HepG2 (cell line): Measurements from ENCODE around the gene SLC2A8. TPM values are rescaled to one million over a fixed set of nuclear protein-coding genes. Genes with fewer than 3 reads are reported as not detected.
A peak's percentile ranks its signal among the peaks of the same experiment; 100 is the strongest.

ENCODE experiments used
- HOXA7 ChIP-seq: sonication (generic); formaldehyde crosslinking; IDR thresholded peaks from 2 replicates; pipeline ENCODE4 v1.8.1; 2022; ENCODE audit warnings: mild to moderate bottlenecking, missing genetic modification reagents, moderate library complexity
- KMT2B ChIP-seq: IDR thresholded peaks from 2 replicates; pipeline ENCODE4 v1.6.1; 2016; ENCODE audit warnings: missing genetic modification reagents, missing compliant biosample characterization
- MAZ ChIP-seq, 2 experiments: sonication (generic) in 1 of 2; formaldehyde crosslinking in 1 of 2; IDR thresholded peaks; 2 replicates each; pipeline versions ENCODE4 v1.5.0 to v1.6.1; 2012 to 2020; ENCODE audit warnings: low read depth in 2 of 2, mild to moderate bottlenecking in 2 of 2, borderline replicate concordance in 1 of 2, improper control_type of control experiment in 1 of 2, low read length in 1 of 2, missing genetic modification reagents in 1 of 2, moderate library complexity in 1 of 2
- NFATC3 ChIP-seq: sonication (generic); formaldehyde crosslinking; IDR thresholded peaks from 2 replicates; pipeline ENCODE4 v1.5.1; 2020; ENCODE audit warnings: mild to moderate bottlenecking, missing genetic modification reagents
- NONO ChIP-seq, 2 experiments: fragments of 450-650 bp in 1 of 2; sonication (generic) in 1 of 2; formaldehyde crosslinking in 1 of 2; IDR thresholded peaks in 1 of 2; conservative IDR thresholded peaks in 1 of 2; 2 replicates each; pipeline versions ENCODE4 v1.6.1 to v1.8.0; 2017 to 2022; ENCODE audit warnings: mild to moderate bottlenecking in 1 of 2, missing genetic modification reagents in 1 of 2, moderate library complexity in 1 of 2
- PCBP2 ChIP-seq: fragments of 200-400 bp; formaldehyde crosslinking; optimal IDR thresholded peaks from 2 replicates; pipeline ENCODE3; 2018; ENCODE audit warnings: low read length, low read depth; ENCODE audit not compliant: poor library complexity, severe bottlenecking
- SRF ChIP-seq: IDR thresholded peaks from 2 replicates; pipeline ENCODE4 v1.6.1; 2011; ENCODE audit warnings: mild to moderate bottlenecking, low read depth, low read length, moderate library complexity
- ZFP37 ChIP-seq: sonication (generic); formaldehyde crosslinking; IDR thresholded peaks from 2 replicates; pipeline ENCODE4 v1.4.0; 2020; ENCODE audit warnings: missing genetic modification reagents, borderline replicate concordance
- ZNF746 ChIP-seq: sonication (generic); formaldehyde crosslinking; IDR thresholded peaks from 2 replicates; pipeline ENCODE4 v1.8.0; 2022; ENCODE audit warnings: mild to moderate bottlenecking, missing genetic modification reagents
- polyA plus RNA-seq, 8 experiments: library from polyadenylated mRNA; depleted of rRNA in 3 of 8; stranded (reverse) in 7 of 8; unstranded in 1 of 8; fragments of >200 nt; fragmentation: Illumina TruSeq in 4 of 8; extraction: Trizol in 4 of 8; gene quantifications; 2 replicates each; pipeline versions ENCODE4 v1.2.1 to v1.2.3, GENCODE V29; 2011 to 2016; ENCODE audit warnings: low read depth in 4 of 8, missing spikeins in 1 of 8, mixed read lengths in 1 of 8; ENCODE audit not compliant: insufficient read depth in 1 of 8
- total RNA-seq, 5 experiments: library from RNA; depleted of rRNA; stranded (reverse); fragments of >200 nt; fragmentation: Illumina TruSeq; extraction: Trizol; gene quantifications; 2 replicates each; pipeline ENCODE4 v1.2.3, GENCODE V29; 2016; ENCODE audit warnings: low read depth in 1 of 5
- TF ChIP-seq, protein P1 (sequence below): IDR thresholded peaks from 2 replicates; pipeline ENCODE4 v1.6.1; 2016; ENCODE audit warnings: control low read depth
- TF ChIP-seq, protein P2 (sequence below): IDR thresholded peaks from 2 replicates; pipeline ENCODE4 v1.6.1; 2016; ENCODE audit warnings: low read depth, missing genetic modification reagents, missing compliant biosample characterization
- TF ChIP-seq, protein P3 (sequence below), 2 experiments: IDR thresholded peaks; 2 replicates each; pipeline ENCODE4 v1.6.1; 2011 to 2012; ENCODE audit warnings: low read length in 2 of 2, borderline replicate concordance in 1 of 2, low read depth in 1 of 2, mild to moderate bottlenecking in 1 of 2, moderate library complexity in 1 of 2
- TF ChIP-seq, protein P4 (sequence below): sonication (generic); formaldehyde crosslinking; conservative IDR thresholded peaks from 2 replicates; pipeline ENCODE4 v1.4.0; 2020; ENCODE audit warnings: missing genetic modification reagents

SLC2A8 gene
- total and polyA plus RNA-seq, 2 of the 13 experiments (the other 11 are each of a cell fraction or from before 2014, with no cell fraction given): 22.6 to 48.6 TPM

DNA sequence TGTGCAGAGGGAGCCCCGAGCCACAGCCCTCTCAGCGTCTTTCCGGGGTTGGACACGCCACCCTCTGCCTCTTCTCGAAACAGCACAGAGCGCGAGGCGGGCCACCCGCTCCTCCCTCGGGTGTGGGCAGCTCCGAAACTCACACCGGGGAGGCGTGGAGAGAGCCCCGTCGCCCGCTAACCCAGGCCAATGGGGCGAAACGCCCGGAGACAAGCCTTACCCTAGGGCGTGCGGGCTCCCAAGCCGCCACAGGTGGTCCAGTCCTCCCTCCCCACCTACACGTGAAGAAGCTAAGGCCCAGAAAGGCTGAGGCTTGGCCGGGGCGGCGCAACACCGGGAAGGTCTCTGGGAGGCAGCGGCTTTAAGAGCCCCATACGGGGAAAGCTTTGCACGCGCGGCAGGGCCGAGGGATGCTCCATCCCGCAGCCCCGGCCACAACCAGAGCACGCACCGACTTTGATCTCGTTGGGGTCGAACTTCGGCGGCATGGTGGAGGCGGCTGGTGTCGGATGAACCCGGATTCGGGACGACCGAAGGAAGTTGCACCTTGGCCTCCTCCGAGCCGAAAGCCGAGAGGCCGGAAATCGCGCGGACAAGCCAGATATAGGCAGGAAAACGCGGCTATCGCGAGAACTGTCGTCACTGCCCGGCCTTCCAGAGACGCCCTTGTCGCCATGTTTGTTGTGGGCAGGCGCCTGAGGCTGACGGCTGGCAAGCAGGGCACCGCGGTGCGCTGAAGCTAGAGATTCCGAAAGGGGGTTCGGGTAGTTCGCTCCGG, 54.0 kb downstream of the SLC2A8 start, which contains the start of the genes LRSAM1 and RPL12 (continued):
- TF ChIP-seq HOXA7 (no peak), KMT2B (CRISPR knock-in tag) (peak; percentile 77), NFATC3 (0 out of 2 replicates have a peak, but pooled peaks have one; percentile 66), SRF (0 out of 2 replicates have a peak, but pooled peaks have one; percentile 49), MAZ (IDR thresholded peaks at IDR 0.05; ENCODE audit: borderline replicate concordance, low read depth, low read length) (no peak), MAZ (CRISPR knock-in tag; IDR thresholded peaks at IDR 0.05; ENCODE audit: low read depth) (no peak), PCBP2 (no peak), ZNF746 (no peak), ZFP37 (CRISPR knock-in tag) (peak; percentile 87), NONO (IDR thresholded peaks at IDR 0.05) (no peak), NONO (CRISPR knock-in tag; conservative IDR thresholded peaks at IDR 0.05) (peak; percentile 92)
- TF ChIP-seq, protein P1, sequence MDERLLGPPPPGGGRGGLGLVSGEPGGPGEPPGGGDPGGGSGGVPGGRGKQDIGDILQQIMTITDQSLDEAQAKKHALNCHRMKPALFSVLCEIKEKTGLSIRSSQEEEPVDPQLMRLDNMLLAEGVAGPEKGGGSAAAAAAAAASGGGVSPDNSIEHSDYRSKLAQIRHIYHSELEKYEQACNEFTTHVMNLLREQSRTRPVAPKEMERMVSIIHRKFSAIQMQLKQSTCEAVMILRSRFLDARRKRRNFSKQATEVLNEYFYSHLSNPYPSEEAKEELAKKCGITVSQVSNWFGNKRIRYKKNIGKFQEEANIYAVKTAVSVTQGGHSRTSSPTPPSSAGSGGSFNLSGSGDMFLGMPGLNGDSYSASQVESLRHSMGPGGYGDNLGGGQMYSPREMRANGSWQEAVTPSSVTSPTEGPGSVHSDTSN (CRISPR knock-in tag): no peak
- TF ChIP-seq, protein P2, sequence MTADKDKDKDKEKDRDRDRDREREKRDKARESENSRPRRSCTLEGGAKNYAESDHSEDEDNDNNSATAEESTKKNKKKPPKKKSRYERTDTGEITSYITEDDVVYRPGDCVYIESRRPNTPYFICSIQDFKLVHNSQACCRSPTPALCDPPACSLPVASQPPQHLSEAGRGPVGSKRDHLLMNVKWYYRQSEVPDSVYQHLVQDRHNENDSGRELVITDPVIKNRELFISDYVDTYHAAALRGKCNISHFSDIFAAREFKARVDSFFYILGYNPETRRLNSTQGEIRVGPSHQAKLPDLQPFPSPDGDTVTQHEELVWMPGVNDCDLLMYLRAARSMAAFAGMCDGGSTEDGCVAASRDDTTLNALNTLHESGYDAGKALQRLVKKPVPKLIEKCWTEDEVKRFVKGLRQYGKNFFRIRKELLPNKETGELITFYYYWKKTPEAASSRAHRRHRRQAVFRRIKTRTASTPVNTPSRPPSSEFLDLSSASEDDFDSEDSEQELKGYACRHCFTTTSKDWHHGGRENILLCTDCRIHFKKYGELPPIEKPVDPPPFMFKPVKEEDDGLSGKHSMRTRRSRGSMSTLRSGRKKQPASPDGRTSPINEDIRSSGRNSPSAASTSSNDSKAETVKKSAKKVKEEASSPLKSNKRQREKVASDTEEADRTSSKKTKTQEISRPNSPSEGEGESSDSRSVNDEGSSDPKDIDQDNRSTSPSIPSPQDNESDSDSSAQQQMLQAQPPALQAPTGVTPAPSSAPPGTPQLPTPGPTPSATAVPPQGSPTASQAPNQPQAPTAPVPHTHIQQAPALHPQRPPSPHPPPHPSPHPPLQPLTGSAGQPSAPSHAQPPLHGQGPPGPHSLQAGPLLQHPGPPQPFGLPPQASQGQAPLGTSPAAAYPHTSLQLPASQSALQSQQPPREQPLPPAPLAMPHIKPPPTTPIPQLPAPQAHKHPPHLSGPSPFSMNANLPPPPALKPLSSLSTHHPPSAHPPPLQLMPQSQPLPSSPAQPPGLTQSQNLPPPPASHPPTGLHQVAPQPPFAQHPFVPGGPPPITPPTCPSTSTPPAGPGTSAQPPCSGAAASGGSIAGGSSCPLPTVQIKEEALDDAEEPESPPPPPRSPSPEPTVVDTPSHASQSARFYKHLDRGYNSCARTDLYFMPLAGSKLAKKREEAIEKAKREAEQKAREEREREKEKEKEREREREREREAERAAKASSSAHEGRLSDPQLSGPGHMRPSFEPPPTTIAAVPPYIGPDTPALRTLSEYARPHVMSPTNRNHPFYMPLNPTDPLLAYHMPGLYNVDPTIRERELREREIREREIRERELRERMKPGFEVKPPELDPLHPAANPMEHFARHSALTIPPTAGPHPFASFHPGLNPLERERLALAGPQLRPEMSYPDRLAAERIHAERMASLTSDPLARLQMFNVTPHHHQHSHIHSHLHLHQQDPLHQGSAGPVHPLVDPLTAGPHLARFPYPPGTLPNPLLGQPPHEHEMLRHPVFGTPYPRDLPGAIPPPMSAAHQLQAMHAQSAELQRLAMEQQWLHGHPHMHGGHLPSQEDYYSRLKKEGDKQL (CRISPR knock-in tag): 0 out of 2 replicates have a peak, but pooled peaks have one; percentile 49
- TF ChIP-seq, protein P3, sequence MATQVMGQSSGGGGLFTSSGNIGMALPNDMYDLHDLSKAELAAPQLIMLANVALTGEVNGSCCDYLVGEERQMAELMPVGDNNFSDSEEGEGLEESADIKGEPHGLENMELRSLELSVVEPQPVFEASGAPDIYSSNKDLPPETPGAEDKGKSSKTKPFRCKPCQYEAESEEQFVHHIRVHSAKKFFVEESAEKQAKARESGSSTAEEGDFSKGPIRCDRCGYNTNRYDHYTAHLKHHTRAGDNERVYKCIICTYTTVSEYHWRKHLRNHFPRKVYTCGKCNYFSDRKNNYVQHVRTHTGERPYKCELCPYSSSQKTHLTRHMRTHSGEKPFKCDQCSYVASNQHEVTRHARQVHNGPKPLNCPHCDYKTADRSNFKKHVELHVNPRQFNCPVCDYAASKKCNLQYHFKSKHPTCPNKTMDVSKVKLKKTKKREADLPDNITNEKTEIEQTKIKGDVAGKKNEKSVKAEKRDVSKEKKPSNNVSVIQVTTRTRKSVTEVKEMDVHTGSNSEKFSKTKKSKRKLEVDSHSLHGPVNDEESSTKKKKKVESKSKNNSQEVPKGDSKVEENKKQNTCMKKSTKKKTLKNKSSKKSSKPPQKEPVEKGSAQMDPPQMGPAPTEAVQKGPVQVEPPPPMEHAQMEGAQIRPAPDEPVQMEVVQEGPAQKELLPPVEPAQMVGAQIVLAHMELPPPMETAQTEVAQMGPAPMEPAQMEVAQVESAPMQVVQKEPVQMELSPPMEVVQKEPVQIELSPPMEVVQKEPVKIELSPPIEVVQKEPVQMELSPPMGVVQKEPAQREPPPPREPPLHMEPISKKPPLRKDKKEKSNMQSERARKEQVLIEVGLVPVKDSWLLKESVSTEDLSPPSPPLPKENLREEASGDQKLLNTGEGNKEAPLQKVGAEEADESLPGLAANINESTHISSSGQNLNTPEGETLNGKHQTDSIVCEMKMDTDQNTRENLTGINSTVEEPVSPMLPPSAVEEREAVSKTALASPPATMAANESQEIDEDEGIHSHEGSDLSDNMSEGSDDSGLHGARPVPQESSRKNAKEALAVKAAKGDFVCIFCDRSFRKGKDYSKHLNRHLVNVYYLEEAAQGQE (IDR thresholded peaks at IDR 0.05; ENCODE audit: borderline replicate concordance in 1 of 2, low read depth in 1 of 2, low read length in 2 of 2): peak in 1 of 2 experiments; percentile 76; a peak in 2 of 4 replicates
- TF ChIP-seq, protein P4, sequence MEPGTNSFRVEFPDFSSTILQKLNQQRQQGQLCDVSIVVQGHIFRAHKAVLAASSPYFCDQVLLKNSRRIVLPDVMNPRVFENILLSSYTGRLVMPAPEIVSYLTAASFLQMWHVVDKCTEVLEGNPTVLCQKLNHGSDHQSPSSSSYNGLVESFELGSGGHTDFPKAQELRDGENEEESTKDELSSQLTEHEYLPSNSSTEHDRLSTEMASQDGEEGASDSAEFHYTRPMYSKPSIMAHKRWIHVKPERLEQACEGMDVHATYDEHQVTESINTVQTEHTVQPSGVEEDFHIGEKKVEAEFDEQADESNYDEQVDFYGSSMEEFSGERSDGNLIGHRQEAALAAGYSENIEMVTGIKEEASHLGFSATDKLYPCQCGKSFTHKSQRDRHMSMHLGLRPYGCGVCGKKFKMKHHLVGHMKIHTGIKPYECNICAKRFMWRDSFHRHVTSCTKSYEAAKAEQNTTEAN (CRISPR knock-in tag): peak; percentile 71; the same call in 1 of the 2 replicates
